K562 (cell line): ENCODE data around the gene TFEB. TPM values are rescaled to one million over a fixed set of nuclear protein-coding genes. Genes with fewer than 3 reads are reported as not detected.

Source experiments
- BDP1 ChIP-seq: IDR thresholded peaks from 3 replicates; pipeline ENCODE4 v1.6.1; 2011; ENCODE audit not compliant: insufficient read length, insufficient read depth
- CHD1 ChIP-seq: fragments of 200-600 bp; sonication (generic); IDR thresholded peaks from one replicate; pipeline ENCODE4 v1.6.1; 2012; ENCODE audit warnings: mild to moderate bottlenecking, moderate library complexity, low read length, inconsistent platforms
- L3MBTL2 ChIP-seq: fragments of 450-650 bp; IDR thresholded peaks from 2 replicates; pipeline ENCODE4 v1.6.1; 2016; ENCODE audit warnings: mild to moderate bottlenecking, moderate library complexity
- MEF2A ChIP-seq: IDR thresholded peaks from 2 replicates; pipeline ENCODE4 v1.6.1; 2011; ENCODE audit warnings: low read depth, mild to moderate bottlenecking, low read length, moderate library complexity; ENCODE audit not compliant: control insufficient read depth
- MTA2 ChIP-seq: fragments of 450-650 bp; IDR thresholded peaks from 2 replicates; pipeline ENCODE4 v1.6.1; 2016; ENCODE audit warnings: low read depth
- NR2C2 ChIP-seq, 2 experiments: fragments of 200-800 bp in 1 of 2; sonication (Bioruptor generic) in 1 of 2; sonication (generic) in 1 of 2; formaldehyde crosslinking in 1 of 2; IDR thresholded peaks; 2 replicates each; pipeline versions ENCODE4 v1.6.1 to v1.8.0; 2016 to 2022; ENCODE audit warnings: mild to moderate bottlenecking in 1 of 2, missing compliant biosample characterization in 1 of 2, missing genetic modification characterization in 1 of 2, missing genetic modification reagents in 1 of 2
- SAP30 ChIP-seq: fragments of 200-600 bp; sonication (generic); IDR thresholded peaks from 2 replicates; pipeline ENCODE4 v1.6.1; 2012; ENCODE audit warnings: borderline replicate concordance, low read depth, mild to moderate bottlenecking, moderate library complexity, low read length, control low read depth, inconsistent platforms; ENCODE audit not compliant: insufficient read depth, poor library complexity, severe bottlenecking
- SIX5 ChIP-seq, 2 experiments: IDR thresholded peaks; 2 replicates each; pipeline ENCODE4 v1.6.1; 2011; ENCODE audit warnings: low read length in 2 of 2, borderline replicate concordance in 1 of 2, low read depth in 1 of 2, mild to moderate bottlenecking in 1 of 2, moderate library complexity in 1 of 2; ENCODE audit not compliant: insufficient read depth in 1 of 2
- SNRNP70 ChIP-seq: fragments of 200-400 bp; formaldehyde crosslinking; optimal IDR thresholded peaks from 2 replicates; pipeline ENCODE3; 2017; ENCODE audit warnings: low read depth, low read length
- SRSF1 ChIP-seq: fragments of 200-400 bp; formaldehyde crosslinking; IDR thresholded peaks from 2 replicates; pipeline ENCODE4 v1.6.1; 2017; ENCODE audit warnings: mild to moderate bottlenecking, low read depth, low read length, moderate library complexity
- TAF15 ChIP-seq: fragments of 200-400 bp; formaldehyde crosslinking; IDR thresholded peaks from 2 replicates; pipeline ENCODE4 v1.6.1; 2017; ENCODE audit warnings: mild to moderate bottlenecking, low read depth, low read length, moderate library complexity
- TRIM28 ChIP-seq: fragments of 450-650 bp; IDR thresholded peaks from 2 replicates; pipeline ENCODE4 v1.6.1; 2017
- ZFX ChIP-seq: sonication (generic); formaldehyde crosslinking; IDR thresholded peaks from 2 replicates; pipeline ENCODE4 v1.8.0; 2022; ENCODE audit warnings: mild to moderate bottlenecking, missing genetic modification reagents, moderate library complexity
- ZNF445 ChIP-seq: fragments of 250-450 bp; sonication (Bioruptor Pico); IDR thresholded peaks from 2 replicates; pipeline ENCODE4 v1.4.0; 2020; ENCODE audit warnings: low read depth, mild to moderate bottlenecking, moderate library complexity
- polyA plus RNA-seq, 8 experiments: library from polyadenylated mRNA; depleted of rRNA in 4 of 8; stranded (reverse) in 5 of 8; unstranded in 3 of 8; fragments of >200 nt; fragmentation: Nextera tagmentation in 2 of 8; fragmentation: Illumina TruSeq in 1 of 8; extraction: Ambion mirVana in 2 of 8; extraction: Trizol in 1 of 8; gene quantifications; 2 replicates each; pipeline versions ENCODE4 v1.2.1 to v1.2.3, GENCODE V29; 2011 to 2014; ENCODE audit warnings: inconsistent platforms in 1 of 8, missing spikeins in 1 of 8
- total RNA-seq, 7 experiments: library from RNA; depleted of rRNA in 6 of 7; stranded (reverse); fragments of >200 nt in 6 of 7; fragmentation: Illumina TruSeq in 2 of 7; extraction: Trizol in 2 of 7; gene quantifications; 2 replicates each; pipeline versions ENCODE4 v1.2.1 to v1.2.3, GENCODE V29; 2011 to 2021; ENCODE audit warnings: low replicate concordance in 1 of 7
- TF ChIP-seq, protein P1 (sequence below), 2 experiments: IDR thresholded peaks; 2 replicates each; pipeline ENCODE4 v1.6.1; 2012; ENCODE audit warnings: improper control_type of control experiment in 2 of 2, low read depth in 2 of 2, low read length in 2 of 2, borderline replicate concordance in 1 of 2
- TF ChIP-seq, protein P2 (sequence below): fragments of 250-450 bp; sonication (Bioruptor Pico); IDR thresholded peaks from 2 replicates; pipeline ENCODE4 v1.5.0; 2021
- TF ChIP-seq, protein P3 (sequence below): fragments of 200-400 bp; formaldehyde crosslinking; IDR thresholded peaks from 2 replicates; pipeline ENCODE4 v1.6.1; 2017; ENCODE audit warnings: mild to moderate bottlenecking, low read depth, low read length, moderate library complexity
- TF ChIP-seq, protein P4 (sequence below): fragments of 250-450 bp; sonication (Bioruptor Pico); IDR thresholded peaks from 2 replicates; pipeline ENCODE4 v1.6.1; 2021; ENCODE audit warnings: mild to moderate bottlenecking
- TF ChIP-seq, protein P5 (sequence below): fragments of 450-650 bp; formaldehyde crosslinking; IDR thresholded peaks from 2 replicates; pipeline ENCODE4 v1.4.0; 2022; ENCODE audit warnings: missing genetic modification characterization

The TFEB gene
- total and polyA plus RNA-seq, 9 of the 15 experiments (the other 6 are each of a cell fraction or from before 2014, with no cell fraction given), result 0.04 to 4.7 (median 2.0) TPM

DNA sequence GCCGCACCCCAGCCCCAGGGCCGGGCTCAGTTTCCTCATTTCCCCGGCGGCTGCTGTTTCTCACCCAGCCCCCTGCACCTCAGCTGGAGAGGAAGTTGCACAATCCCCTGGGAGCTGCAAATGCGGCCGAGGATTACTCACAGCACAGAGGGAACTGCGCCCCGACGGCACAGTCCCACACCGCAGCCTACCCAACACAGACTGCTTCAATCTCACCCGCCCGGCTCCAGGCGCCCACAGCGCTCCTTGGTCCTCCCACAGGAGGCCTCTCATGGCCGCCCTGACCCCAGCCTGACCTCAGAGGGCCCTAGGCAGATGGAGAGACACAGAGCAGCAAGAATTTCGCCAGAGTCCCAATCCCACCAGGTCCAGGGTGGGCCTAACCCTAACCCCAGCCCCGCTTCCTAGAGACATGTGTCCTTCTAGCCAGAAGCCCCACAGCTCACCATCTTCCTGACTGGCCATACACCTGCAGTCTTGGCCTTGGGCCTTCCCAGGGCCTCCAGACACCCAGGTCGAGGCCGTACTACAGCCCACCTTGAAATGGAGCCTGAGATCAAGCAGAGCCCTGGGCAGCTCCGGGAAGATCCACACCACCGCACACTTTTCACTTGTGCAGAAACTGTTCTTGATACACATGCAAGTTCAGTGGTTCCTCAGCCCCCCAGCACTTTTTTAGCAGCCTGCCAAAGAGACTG is 11.7 kb downstream of the TFEB start (continued):
- TF ChIP-seq BDP1 (no peak), ZFX (no peak), MTA2 (no peak), SRSF1 (no peak), NR2C2 (CRISPR knock-in tag; IDR thresholded peaks at IDR 0.05) (no peak), NR2C2 (tag; IDR thresholded peaks at IDR 0.05) (peak; percentile 30; the same call in 1 of the 2 replicates), SAP30 (no peak), MEF2A (no peak), SNRNP70 (no peak), TRIM28 (no peak), ZNF445 (CRISPR knock-in tag) (no peak), SIX5 (IDR thresholded peaks at IDR 0.05; ENCODE audit: borderline replicate concordance in 1 of 2, insufficient read depth in 1 of 2, low read depth in 1 of 2, low read length in 2 of 2) (no peak), L3MBTL2 (0 out of 2 replicates have a peak, but pooled peaks have one; percentile 25), CHD1 (no peak), TAF15 (no peak)
- TF ChIP-seq, protein P1, sequence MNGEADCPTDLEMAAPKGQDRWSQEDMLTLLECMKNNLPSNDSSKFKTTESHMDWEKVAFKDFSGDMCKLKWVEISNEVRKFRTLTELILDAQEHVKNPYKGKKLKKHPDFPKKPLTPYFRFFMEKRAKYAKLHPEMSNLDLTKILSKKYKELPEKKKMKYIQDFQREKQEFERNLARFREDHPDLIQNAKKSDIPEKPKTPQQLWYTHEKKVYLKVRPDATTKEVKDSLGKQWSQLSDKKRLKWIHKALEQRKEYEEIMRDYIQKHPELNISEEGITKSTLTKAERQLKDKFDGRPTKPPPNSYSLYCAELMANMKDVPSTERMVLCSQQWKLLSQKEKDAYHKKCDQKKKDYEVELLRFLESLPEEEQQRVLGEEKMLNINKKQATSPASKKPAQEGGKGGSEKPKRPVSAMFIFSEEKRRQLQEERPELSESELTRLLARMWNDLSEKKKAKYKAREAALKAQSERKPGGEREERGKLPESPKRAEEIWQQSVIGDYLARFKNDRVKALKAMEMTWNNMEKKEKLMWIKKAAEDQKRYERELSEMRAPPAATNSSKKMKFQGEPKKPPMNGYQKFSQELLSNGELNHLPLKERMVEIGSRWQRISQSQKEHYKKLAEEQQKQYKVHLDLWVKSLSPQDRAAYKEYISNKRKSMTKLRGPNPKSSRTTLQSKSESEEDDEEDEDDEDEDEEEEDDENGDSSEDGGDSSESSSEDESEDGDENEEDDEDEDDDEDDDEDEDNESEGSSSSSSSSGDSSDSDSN (IDR thresholded peaks at IDR 0.05; ENCODE audit: borderline replicate concordance in 1 of 2, low read depth in 2 of 2, low read length in 2 of 2), result 0 out of 4 replicates have a peak, but pooled peaks of 1 of the 2 experiments have one; percentile 42
- TF ChIP-seq, protein P2, sequence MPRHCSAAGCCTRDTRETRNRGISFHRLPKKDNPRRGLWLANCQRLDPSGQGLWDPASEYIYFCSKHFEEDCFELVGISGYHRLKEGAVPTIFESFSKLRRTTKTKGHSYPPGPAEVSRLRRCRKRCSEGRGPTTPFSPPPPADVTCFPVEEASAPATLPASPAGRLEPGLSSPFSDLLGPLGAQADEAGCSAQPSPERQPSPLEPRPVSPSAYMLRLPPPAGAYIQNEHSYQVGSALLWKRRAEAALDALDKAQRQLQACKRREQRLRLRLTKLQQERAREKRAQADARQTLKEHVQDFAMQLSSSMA (CRISPR knock-in tag), result no peak
- TF ChIP-seq, protein P3, sequence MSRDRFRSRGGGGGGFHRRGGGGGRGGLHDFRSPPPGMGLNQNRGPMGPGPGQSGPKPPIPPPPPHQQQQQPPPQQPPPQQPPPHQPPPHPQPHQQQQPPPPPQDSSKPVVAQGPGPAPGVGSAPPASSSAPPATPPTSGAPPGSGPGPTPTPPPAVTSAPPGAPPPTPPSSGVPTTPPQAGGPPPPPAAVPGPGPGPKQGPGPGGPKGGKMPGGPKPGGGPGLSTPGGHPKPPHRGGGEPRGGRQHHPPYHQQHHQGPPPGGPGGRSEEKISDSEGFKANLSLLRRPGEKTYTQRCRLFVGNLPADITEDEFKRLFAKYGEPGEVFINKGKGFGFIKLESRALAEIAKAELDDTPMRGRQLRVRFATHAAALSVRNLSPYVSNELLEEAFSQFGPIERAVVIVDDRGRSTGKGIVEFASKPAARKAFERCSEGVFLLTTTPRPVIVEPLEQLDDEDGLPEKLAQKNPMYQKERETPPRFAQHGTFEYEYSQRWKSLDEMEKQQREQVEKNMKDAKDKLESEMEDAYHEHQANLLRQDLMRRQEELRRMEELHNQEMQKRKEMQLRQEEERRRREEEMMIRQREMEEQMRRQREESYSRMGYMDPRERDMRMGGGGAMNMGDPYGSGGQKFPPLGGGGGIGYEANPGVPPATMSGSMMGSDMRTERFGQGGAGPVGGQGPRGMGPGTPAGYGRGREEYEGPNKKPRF, result no peak
- TF ChIP-seq, protein P4, sequence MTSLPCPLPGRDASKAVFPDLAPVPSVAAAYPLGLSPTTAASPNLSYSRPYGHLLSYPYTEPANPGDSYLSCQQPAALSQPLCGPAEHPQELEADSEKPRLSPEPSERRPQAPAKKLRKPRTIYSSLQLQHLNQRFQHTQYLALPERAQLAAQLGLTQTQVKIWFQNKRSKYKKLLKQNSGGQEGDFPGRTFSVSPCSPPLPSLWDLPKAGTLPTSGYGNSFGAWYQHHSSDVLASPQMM (CRISPR knock-in tag), result no peak
- TF ChIP-seq, protein P5, sequence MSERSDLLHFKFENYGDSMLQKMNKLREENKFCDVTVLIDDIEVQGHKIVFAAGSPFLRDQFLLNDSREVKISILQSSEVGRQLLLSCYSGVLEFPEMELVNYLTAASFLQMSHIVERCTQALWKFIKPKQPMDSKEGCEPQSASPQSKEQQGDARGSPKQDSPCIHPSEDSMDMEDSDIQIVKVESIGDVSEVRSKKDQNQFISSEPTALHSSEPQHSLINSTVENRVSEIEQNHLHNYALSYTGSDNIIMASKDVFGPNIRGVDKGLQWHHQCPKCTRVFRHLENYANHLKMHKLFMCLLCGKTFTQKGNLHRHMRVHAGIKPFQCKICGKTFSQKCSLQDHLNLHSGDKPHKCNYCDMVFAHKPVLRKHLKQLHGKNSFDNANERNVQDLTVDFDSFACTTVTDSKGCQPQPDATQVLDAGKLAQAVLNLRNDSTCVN (CRISPR knock-in tag), result no peak
